Measurements from ENCODE around the gene RBM42.
"Not testable (repeated sequence)": the region's sequence is repeated elsewhere in the genome, so short reads cannot be mapped to it uniquely, and the experiment has no call there.

RBM42 gene

GRCh38 chr19:35644987-35645679 is 16.3 kb downstream of the RBM42 start:
- H3K36me3 Mint-ChIP-seq (ENCODE audit: low read depth), result no peaks in the 10 kb centered on the region
- peaks cover 47% of the 10 kb centered on the region for H3K4me1 Mint-ChIP-seq
- no peaks in the 10 kb centered on the region for H3K9me3 Mint-ChIP-seq
- peak overlapping the region; percentile 84 for H3K4me3 Mint-ChIP-seq
- peaks cover 7% of the 10 kb centered on the region for H3K27me3 Mint-ChIP-seq (ENCODE audit: low read depth, poor library complexity)
- H3K27ac Mint-ChIP-seq, result peak overlapping the region; percentile 94
- TF ChIP-seq CTCF (IDR thresholded peaks at IDR 0.05), result no peak
- DNase-seq, result peak; percentile 93

DNA sequence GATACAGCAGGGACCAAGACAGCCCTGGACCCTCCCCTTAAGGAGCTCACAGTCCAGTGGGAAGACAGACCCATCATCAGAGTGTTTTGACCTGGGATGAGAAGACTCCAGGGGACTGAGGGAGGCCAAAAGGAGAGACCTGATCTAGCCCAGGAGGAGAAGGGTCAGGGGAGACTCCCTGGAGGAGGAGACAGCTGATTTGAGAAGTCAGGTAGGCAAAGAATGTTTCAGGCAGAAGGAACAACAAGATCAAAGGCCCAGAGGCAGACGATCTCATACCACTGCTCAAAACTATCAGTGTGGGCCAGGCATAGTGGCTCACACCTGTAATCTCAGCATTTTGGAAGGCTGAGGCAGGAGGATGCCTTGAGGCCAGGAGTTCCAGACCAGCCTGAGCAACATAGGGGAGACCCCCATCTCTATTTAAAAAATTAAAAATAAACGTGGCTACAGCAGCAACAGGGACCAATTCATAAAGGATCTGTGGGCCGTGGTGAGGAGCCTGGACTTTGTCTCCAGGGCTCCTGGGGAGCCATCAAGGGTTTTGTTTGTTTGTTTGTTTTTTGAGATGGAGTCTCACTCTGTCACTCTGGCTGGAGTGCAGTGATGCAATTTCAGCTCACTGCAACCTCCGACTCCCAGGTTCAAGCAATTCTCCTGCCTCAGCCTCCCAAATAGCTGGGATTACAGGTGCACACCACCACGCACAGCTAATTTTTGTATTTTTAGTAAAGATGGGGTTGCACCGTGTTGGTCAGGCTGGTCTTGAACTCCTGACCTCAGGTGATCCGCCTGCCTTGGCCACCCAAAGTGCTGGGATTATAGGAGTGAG is 17.1 kb downstream of the RBM42 start:
- Mint-ChIP-seq H3K27me3 (ENCODE audit: low read depth, poor library complexity) (peaks cover 7% of the 10 kb centered on the region), H3K4me3 (peak overlapping the region; percentile 84)

DNA sequence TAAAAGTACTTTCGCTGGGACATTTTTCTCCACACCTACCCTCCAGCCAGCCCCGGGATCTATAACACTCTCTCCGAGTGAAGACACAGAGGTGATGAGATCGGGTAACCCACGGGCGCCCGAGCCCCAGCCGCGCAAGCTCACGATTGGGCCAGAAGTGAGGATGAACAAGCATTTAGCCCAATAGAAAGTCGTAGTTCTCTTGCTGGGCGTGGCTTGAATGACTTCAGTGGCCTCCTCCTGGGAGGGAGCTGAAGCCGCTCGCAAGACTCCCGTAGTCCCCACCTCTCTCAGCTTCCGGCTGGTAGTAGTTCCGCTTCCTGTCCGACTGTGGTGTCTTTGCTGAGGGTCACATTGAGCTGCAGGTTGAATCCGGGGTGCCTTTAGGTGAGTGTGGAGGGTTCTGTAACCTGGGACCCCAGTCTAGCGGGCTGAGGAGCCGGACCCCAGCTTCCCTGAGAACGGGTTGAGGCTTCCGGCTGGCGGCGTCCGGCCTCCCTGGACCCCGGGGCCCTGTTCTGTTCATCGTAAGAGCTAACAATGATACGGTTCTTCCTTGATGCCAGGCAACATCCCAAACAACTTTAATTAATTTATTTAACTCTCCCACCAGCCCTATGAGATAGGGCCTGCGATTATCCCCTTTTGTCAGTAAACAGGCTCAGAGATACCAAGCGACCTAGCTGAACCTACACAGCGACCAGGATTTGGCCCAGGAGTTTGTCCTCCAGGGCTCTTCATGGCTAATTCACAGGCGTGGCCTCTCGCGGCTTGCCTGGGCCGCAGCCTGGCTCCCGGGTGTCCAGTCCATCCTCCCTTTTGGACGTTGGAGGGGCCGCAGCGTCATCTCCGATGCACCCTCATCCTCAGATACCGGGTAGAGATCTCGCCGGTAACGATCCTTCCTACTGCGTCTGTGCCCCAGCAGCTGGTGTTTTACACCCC is 19.5 kb downstream of the RBM42 start, which contains the start of gene COX6B1:
Gene COX6B1 (plus strand): TSS at position 307 of the 945 bp plus-strand sequence. CDS start 2,921 bp downstream, outside the sequence.
- Mint-ChIP-seq H3K9me3 (no peaks in the 10 kb centered on the region), H3K36me3 (ENCODE audit: low read depth) (peaks cover 15% of the 10 kb centered on the region), H3K27ac (peak within 1 kb of the TSS; percentile 85), H3K4me1 (peaks cover 30% of the 10 kb centered on the region), H3K4me3 (peak within 1 kb of the TSS; percentile 100), H3K27me3 (ENCODE audit: low read depth, poor library complexity) (peaks cover 7% of the 10 kb centered on the region)
- TF ChIP-seq CTCF (IDR thresholded peaks at IDR 0.05), result no peak
- DNase-seq, result peak; percentile 87

More for the DNA sequence above, 17.1 kb downstream of the RBM42 start:
- DNase-seq, result no peak
- Mint-ChIP-seq H3K27ac (no peak overlapping the region), H3K4me1 (peaks cover 47% of the 10 kb centered on the region), H3K9me3 (no peaks in the 10 kb centered on the region), H3K36me3 (ENCODE audit: low read depth) (peaks cover under 1% of the 10 kb centered on the region)
- no peak for TF ChIP-seq CTCF (IDR thresholded peaks at IDR 0.05)

DNA sequence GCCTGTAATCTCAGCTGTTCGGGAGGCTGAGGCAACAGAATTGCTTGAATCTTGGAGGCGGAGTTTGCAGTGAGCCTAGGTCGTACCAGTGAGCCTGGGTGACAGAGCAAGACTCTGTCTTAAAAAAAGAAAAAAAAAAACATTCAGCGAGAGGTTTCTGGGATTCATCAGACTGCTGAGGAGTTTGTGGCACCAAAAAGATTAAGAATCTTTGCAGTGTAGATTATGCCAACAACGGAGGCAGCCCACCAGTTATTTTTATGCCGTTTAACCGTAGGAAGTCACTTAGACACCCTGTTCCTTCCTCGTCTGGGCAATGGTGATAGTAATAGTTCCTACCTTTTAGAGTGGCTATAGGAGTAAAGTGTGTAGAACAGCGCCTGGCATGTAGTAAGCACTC is 21.7 kb downstream of the RBM42 start:
- Mint-ChIP-seq H3K27me3 (ENCODE audit: low read depth, poor library complexity) (peaks cover 5% of the 10 kb centered on the region), H3K36me3 (ENCODE audit: low read depth) (peaks cover 31% of the 10 kb centered on the region), H3K9me3 (no peaks in the 10 kb centered on the region), H3K4me1 (peaks cover 18% of the 10 kb centered on the region), H3K27ac (no peak overlapping the region), H3K4me3 (no peak overlapping the region)
- TF ChIP-seq CTCF (IDR thresholded peaks at IDR 0.05), result no peak
- no peak for DNase-seq

DNA sequence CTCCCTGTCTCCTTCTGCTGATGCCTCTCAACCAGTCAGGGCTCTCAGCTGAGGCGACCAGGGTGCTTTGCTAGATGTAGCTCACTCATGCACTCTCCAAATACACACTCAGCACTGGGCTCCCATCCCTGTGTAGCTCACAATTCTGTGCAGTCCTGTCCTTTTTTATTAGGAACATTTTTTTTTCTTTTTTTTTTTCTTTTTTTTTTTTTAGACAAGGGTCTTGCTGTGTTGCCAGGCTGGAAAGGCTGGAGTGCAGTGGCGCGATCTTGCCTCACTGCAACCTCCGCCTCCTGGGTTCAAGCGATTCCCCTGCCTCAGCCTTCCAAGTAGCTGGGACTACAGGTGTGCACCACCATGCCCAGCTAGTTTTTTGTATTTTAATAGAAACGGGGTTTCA is 26.0 kb downstream of the RBM42 start:
- H3K27me3 Mint-ChIP-seq (ENCODE audit: low read depth, poor library complexity); H3K4me1 Mint-ChIP-seq; H3K27ac Mint-ChIP-seq: not testable (repeated sequence)

More for the DNA sequence above, 26.0 kb downstream of the RBM42 start:
- H3K9me3 Mint-ChIP-seq, DNase-seq, H3K4me3 Mint-ChIP-seq: not testable (repeated sequence)
- H3K36me3 Mint-ChIP-seq (ENCODE audit: low read depth), result peaks cover 66% of the 10 kb centered on the region

Measured in nephron progenitor cell (in vitro differentiated cells).